ENCODE data around the gene NR3C1.

NR3C1 gene

GRCh38 chr5:143403593-143404415, at the start of gene NR3C1:
Gene NR3C1, minus strand, starts transcription at chr5:143403686. Its CDS starts 2,847 bp downstream, at chr5:143400839.
- peak; percentile 85 for DNase-seq

- no peak for DNase-seq
Measured at GRCh38 chr5:143449772-143450171, 46.3 kb upstream of the NR3C1 start.

DNA sequence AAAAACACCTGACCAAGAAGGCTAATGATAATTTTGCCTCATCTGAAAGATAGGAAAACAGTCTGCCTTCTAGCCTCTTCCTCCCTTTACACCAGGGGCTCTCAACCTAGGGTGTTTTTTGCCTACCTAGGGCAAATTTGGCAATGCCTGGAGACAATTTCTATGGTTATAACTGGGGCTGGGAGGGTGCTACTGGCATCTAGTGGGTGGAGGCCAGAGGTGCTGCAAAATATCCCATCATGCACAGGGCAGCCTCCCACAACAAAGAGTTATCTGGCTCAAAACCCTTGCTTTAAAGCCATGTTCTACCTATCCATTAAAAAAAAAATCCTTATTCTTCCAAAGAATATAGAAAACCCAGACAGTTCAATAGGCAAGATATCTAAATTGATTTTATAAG, 45.0 kb upstream of the NR3C1 start:
- DNase-seq = no peak

GRCh38 chr5:143447983-143448382, 44.5 kb upstream of the NR3C1 start:
- no peak for DNase-seq

GRCh38 chr5:143446535-143447226, 43.2 kb upstream of the NR3C1 start:
- no peak for DNase-seq

GRCh38 chr5:143445776-143446175, 42.3 kb upstream of the NR3C1 start:
- DNase-seq = no peak

DNA sequence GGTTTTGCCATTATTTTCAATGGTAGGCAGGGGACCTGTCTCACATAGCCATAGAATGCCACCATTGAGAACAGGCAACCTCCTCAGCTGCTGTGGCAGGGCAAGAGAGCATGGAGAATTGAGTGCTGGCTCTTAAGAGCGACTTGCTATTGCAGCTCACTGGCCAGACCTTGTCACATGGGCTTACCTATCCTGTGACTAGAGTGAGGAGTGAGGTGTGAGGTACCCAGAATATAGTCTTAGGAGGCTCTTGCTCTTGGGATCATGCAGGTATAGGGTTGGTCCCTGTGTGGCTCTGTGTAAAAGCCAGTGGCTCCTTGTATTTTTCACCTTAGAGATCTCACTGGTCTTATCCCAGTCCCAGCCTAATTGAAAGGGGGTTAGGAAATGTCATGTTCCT, 39.8 kb upstream of the NR3C1 start:
- DNase-seq = no peak

DNA sequence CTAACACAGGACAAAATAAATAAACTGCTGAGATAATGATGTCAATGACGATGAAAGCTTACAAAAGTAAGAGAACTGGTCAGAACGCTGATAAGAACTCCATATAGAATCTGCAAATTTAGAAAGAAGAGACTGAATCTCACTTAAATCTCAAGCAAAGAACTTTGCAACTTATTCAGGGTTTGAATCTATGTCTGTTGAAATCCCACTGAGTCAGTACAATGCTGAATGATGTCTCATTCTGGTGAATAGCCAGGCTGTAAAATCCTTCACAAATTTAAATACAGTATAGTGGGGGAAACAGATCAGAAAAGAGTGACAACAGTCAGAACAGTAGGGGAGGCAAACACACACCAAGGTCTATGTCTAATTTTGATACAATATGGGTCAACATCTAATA, 38.9 kb upstream of the NR3C1 start:
- DNase-seq = no peak

DNA sequence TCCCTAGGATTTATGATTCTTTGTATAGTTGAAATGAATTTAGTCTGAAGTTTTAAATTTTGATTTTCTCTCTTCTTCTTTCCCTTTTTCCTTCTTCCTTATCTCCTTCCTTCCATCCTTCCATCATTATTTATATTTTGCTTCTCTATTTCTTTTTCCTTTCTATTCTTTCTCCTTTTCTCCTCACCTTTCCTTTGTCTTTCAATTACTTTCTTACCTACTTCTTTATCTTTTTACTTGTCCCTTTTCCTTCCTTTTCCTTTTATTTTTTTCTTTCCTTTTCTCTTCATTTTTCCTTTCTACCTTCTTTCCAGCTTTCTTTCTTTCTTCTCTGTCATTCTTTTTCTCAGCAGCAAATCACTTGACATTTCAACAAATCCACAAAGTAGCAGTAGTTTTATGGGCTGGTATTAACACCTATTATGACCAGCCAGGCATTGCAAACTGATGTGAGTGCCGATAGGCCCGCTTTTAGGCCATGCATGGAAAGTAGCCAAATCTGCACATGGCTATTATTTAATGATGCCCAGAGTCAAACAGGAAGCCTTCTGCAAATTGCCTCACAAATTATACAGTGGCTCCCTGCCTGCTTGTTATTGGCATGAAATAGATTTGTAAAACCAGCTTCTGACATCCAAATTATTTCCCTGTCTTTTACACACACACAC, 37.1 kb upstream of the NR3C1 start:
- DNase-seq = no peak

GRCh38 chr5:143437666-143438273, 34.3 kb upstream of the NR3C1 start:
- DNase-seq = no peak

DNA sequence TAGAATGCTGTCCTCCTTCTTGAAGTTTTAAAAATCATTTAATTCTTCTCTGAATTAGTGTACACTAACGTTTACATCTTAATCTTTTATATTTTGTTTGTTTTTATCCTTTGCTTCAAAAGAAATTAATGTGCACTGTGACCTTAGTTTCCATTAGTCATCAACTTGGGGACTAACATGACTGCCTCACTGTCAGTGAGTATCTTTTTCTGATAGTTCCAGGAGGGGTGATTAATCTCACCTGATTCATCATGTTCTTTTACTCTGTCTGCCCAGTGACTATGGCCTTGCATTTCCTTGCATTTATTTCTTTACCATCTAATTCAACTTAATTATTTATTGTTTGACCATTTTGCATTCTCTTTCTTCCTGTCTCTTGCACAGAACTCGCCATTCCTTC, 33.4 kb upstream of the NR3C1 start:
- DNase-seq = no peak

DNA sequence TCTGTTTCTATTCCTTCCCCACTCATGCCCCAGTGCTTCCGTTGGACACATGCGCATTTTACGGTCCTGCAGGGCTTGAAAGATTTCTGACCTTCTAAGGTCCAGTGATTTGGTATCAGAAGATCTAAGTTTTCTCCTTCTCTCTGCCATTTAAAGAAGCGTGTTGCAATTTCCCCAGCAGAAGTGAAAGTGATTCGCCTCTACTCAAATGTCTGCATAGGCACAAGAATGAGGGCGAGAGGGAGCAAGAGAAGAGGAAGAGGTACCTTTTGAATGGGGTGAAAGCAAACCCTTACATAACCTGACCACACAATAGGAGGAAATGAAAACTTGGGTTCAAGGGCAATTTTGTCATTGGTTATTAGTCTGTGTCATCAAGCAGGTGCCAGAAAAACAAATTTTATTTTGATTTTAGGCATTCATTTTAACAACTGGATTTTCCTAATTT, 31.7 kb upstream of the NR3C1 start:
- DNase-seq = peak; percentile 9

DNA sequence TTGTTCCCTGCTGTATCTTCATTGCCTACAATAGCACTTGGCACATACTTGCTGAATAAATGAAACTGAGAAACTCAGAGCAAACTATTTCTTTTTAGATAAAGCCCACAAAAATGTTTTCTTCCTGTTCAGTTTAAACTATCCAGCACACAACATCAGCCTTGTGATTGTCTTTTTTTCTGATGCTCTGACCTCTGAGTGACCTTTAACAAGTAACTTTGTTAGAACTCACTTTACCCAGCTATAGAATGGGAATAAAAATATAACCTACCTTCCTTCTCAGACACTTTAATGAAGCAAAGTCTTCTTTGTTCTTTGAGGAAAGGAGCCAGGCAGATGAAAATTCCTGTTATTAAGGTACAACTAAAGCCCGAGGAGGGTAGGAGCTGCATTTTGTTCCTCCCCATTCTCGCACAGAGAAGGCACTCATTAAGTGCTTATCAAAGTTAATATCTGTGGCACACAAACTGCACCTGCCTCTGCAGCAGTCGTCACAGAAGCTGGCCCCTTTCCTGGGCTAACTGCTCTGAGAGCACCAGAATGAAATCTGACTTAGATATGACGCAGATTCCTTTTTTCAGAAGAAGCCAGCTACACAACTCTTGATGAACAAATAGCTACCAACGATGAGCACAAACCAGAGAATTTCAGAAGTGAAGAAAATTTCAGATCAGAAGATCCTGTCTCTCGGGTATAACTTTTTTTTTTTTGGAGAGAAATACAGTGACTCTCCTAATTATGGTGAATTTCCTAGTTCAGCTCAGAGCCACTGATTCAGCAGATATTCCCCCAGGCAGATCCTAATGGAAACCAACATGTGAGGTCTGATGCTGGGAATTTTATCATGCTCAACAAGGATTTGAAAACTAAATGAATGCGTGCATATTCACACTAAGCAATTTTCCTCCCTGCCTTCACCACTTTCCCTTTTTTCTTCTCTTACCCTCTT, 31.0 kb upstream of the NR3C1 start:
- DNase-seq = peak; percentile 38

DNA sequence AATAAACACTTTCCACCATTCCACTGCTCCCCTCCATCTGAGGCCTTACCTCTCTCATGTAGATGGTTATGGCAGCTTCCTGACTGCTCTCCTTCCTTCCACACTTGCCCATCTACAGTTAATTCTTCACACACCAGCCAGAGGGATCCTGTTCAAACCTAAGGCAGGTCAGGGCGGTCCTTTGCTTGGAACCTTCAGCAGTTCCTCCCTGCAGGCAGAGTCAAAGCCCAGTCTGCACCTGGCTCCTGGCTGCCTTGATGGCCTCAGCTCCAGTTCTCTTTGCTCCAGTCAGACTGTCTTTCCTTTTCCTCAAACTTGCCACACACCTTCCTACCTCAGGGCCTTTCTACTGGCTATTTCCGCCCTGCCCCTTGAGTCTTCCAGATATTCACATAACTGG, 30.2 kb upstream of the NR3C1 start:
- no peak for DNase-seq

DNA sequence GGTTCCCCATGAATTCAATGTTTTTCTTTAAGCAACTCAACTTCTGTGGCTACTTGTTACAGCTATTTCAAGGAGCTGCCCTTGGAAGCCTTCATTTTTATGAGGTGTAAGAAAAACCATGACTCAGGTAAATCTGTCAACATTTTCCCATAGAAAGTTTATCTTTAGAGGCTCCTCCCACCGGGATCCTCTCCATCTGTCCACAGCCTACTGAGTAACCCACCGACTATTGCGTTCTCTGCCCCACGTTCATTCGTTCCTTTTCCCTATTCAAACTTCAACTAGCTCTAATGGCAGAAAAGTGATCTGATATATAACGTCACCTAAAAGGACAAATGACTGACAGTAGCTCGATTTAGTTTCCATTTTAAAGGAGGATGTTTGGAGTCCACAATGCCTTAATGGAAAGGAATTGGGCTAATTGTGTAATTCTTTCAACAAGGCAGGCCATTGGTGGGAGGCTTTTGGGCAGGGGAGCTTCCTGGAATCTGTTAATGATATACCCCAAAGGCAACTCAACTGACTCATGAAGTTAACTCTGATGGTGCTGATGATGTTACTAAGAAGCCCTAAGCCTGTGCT, 29.3 kb upstream of the NR3C1 start:
- DNase-seq = no peak

GRCh38 chr5:143431789-143432188, 28.3 kb upstream of the NR3C1 start:
- DNase-seq = no peak

DNA sequence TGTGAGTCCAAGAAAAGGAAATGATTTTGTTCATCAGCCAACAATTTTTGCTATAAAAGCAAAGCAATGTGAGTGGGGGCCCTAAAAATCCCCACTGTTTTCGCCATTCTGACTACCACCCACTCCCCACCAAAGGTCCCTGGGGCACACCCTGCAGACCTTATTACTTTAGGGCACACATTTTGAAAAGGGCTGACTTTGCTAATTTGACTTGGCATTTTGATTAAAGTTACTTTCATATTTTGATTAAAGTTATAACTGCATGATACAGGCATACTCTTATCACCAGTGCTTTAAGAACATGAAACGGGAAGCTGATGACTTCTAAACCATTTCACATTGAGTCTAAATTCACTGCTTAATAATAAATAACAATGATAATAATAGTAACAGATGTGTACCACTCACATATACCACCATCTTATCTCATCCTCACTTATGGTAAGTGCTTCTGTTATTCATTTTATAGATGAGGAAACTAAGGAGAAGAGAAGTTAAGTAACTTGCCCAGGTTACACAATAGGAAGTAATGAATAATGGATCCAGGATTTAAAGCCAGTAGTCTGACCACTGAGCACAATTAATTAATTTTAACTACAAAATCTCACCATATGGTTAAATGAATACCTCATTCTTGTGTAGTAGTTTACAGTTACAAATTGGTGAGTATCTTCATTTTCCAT, 25.4 kb upstream of the NR3C1 start:
- DNase-seq = no peak

DNA sequence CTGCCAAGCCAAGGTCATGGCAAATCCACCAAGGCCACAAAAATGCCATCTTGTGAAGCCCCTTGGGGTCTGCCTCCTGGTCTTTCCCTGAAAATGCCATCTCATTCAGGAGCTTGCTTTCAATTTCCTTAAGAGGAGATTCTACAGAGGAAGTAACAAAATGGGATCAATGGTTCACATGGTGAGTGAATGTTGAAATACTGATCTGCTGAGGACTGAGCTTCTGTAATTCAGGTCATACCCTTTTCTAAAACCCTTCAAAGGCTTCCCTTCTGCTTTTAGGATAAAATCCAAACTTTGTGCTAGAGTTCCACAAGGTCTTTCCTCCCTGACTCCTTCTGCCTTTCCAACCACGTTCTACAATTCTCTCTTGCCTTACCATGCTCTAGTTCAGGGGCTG, 24.7 kb upstream of the NR3C1 start:
- DNase-seq = no peak

DNA sequence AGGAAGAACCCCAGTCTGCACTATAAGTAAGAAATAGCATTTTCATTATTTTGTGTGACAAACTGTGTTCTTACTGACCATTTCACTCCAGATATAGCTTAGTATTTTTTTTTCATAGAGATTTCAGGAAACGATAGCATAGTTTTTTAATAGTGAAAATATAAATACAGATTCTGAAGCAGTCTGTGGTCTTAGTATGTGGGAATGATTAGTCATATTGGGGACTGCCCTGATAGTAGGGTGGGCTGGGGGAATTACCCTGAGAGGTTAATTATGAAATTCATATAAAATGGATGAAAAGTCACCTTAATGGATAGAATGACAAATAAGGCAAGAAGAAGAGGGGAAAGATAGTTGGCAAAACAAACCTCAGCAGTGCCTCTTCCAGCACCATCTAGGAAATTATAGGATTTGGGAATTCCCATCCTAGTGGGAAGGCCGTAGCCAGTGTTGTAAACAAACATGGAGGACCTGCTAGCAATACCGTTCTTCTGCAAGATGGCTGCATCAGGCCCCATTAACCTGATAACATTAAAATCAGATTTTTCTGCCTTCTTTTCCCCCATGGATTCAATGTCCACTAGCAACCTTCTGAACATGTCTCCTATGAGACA, 23.7 kb upstream of the NR3C1 start:
- no peak for DNase-seq

DNA sequence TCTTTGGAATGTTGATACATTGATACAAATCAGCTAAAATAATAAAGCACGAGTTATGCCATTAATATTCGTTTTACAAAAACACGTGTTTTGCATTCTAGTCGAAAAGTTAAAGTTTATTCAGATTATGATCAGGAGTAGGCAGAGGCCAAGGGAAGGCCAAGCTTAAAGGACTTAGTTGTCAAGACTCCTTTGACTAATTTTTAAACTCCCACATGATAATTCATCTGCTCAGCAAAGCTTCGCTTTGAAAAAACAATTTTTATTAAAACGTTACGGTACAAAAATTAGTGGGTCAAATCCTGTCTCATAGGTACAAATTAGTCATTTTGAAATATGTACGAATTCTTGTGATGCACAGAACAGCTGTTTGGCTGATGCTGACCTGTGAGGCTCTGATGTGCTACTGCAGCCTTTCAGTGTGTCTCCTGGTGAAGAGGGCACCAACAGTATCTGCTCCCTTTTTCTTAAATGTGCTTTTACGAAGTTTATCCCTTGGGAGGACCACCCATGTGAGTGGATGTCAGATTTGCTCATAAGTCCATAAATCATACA, 23.0 kb upstream of the NR3C1 start:
- no peak for DNase-seq

All from activated effector memory CD4-positive, alpha-beta T cell treated with Interleukin-2 at 50 U/mL for 16 hours (primary cell).